Transverse colon (tissue), 4 donors: ENCODE results near the gene IL1A. TPM values are rescaled to one million over a fixed set of nuclear protein-coding genes. Genes with fewer than 3 reads are reported as not detected.

Experiments
- DNase-seq: peaks from one replicate; pipeline ENCODE4 v3.0.0-alpha.2; 2019
- H3K27ac ChIP-seq, 4 donors: fragments of 200-600 bp; sonication (generic); 2 replicates each; pipeline ENCODE4 v1.5.1; 2016 to 2018; ENCODE audit warnings: inconsistent platforms in 4 of 4
- H3K27me3 ChIP-seq: fragments of 200-600 bp; sonication (generic); 2 replicates; pipeline ENCODE4 v1.5.1; 2017; ENCODE audit warnings: inconsistent platforms
- H3K36me3 ChIP-seq, 4 donors: fragments of 200-600 bp; sonication (generic); 2 replicates each; pipeline ENCODE4 v1.5.1; 2017 to 2019; ENCODE audit warnings: inconsistent platforms in 4 of 4
- H3K4me1 ChIP-seq, 4 donors: fragments of 200-600 bp; sonication (generic); 2 replicates each; pipeline ENCODE4 v1.5.1; 2017 to 2020; ENCODE audit warnings: inconsistent platforms in 4 of 4
- H3K4me3 ChIP-seq, 4 donors: fragments of 200-600 bp; sonication (generic); 1 replicate in 1 of 4; 2 replicates in 3 of 4; pipeline versions ENCODE4 v1.5.1 to v1.6.1; 2017 to 2019; ENCODE audit warnings: inconsistent platforms in 4 of 4
- H3K9me3 ChIP-seq, 2 donors: fragments of 200-600 bp; sonication (generic); 2 replicates each; pipeline ENCODE4 v1.5.1; 2017 to 2019; ENCODE audit warnings: inconsistent platforms in 2 of 2
- CTCF ChIP-seq, 5 experiments: fragments of 200-600 bp in 3 of 5; fragments of 450-650 bp in 2 of 5; sonication (generic) in 3 of 5; IDR thresholded peaks; 1 replicate in 2 of 5; 2 replicates in 3 of 5; pipeline ENCODE4 v1.5.1; 2016 to 2017; ENCODE audit warnings: antibody characterized with exemption in 5 of 5, inconsistent platforms in 3 of 5, mild to moderate bottlenecking in 2 of 5, moderate library complexity in 1 of 5
- EP300 ChIP-seq: sonication (generic); formaldehyde crosslinking; IDR thresholded peaks from one replicate; pipeline ENCODE4 v1.6.1; 2017; ENCODE audit warnings: antibody characterized with exemption, low read depth
- POLR2A ChIP-seq: fragments of 450-650 bp; IDR thresholded peaks from one replicate; pipeline ENCODE4 v1.6.1; 2016; ENCODE audit warnings: antibody characterized with exemption, mild to moderate bottlenecking, moderate library complexity
- POLR2AphosphoS5 ChIP-seq, 3 donors: sonication (generic); formaldehyde crosslinking; IDR thresholded peaks; one replicate each; pipeline ENCODE4 v1.6.1; 2016; ENCODE audit warnings: antibody characterized with exemption in 3 of 3
- WGBS, 2 donors: methylation state at CpG; one replicate each; pipeline ENCODE4 v1.1.5; 2018; ENCODE audit warnings: low coverage in 1 of 2; 5-methylcytosine and 5-hydroxymethylcytosine counted together
- in situ Hi-C, 4 donors: fragments of 200-750 bp; cut with MboI; loops; one replicate each; pipeline versions ENCODE4 v1.15.0 to v1.15.1; 2017; ENCODE audit warnings: low sequenced_read_pairs in 3 of 4, low pct_ligation_motif_present in 1 of 4, low pct_unique_long_range_greater_than_20kb in 1 of 4
- intact Hi-C: fragments of 100-400 bp; cut with DNase I; formaldehyde crosslinking; loops from one replicate; pipeline ENCODE4 v1.15.1; 2023; ENCODE audit warnings: low total_unique reads
- total RNA-seq, 4 donors: library from RNA; depleted of rRNA; stranded (reverse); fragments of >200 nt; gene quantifications; one replicate each; pipeline ENCODE4 v1.1.0, GENCODE V29; 2016

The IL1A gene
- total RNA-seq, 4 donors from 2014 or later = not detected

- Histone ChIP-seq H3K36me3 (no peaks in the 10 kb centered on the region), H3K4me3 (no peak overlapping the region), H3K4me1 (peaks cover 0 to 19% (median 9%) of the 10 kb centered on the region in 4 donors), H3K9me3 (no peaks in the 10 kb centered on the region), H3K27ac (no peak overlapping the region), H3K27me3 (no peaks in the 10 kb centered on the region)
- DNase-seq = no peak
- in situ Hi-C loops = loop anchor here in 2 of 4 donors (10.0 to 25.0 kb wide), 4 partner anchors 125 to 250 kb away; partner anchors contain the start of gene TTL (in 1 of the 2)
- intact Hi-C loops = no loop called here
- TF ChIP-seq CTCF (IDR thresholded peaks at IDR 0.05) (no peak), POLR2AphosphoS5 (IDR thresholded peaks at IDR 0.05) (no peak), POLR2A (no peak), EP300 (no peak)
- WGBS, 2 donors = 72% methylated on average over 1 of the region's 1 CpG; no CpG with 5 or more reads in 1 of the 2 donors
Observed at GRCh38 chr2:112737542-112738232, 46.6 kb downstream of the IL1A start.

- TF ChIP-seq POLR2AphosphoS5 (IDR thresholded peaks at IDR 0.05) (no peak), POLR2A (no peak), EP300 (no peak), CTCF (IDR thresholded peaks at IDR 0.05) (no peak)
- Histone ChIP-seq H3K4me1 (peaks cover 0 to 19% (median 9%) of the 10 kb centered on the region in 4 donors), H3K36me3 (no peaks in the 10 kb centered on the region), H3K9me3 (no peaks in the 10 kb centered on the region), H3K27me3 (no peaks in the 10 kb centered on the region), H3K4me3 (no peak overlapping the region), H3K27ac (no peak overlapping the region)
- intact Hi-C loops (no loop called here), in situ Hi-C loops (loop anchor here in 2 of 4 donors (10.0 to 25.0 kb wide), 4 partner anchors 122 to 247 kb away; partner anchors contain the start of gene TTL (in 1 of the 2))
- 45 to 67% methylated on average over 1 of the region's 1 CpG for WGBS, 2 donors
- DNase-seq = no peak
Observed at GRCh38 chr2:112733871-112734270, 50.4 kb downstream of the IL1A start.

GRCh38 chr2:112733456-112733855 is 50.8 kb downstream of the IL1A start:
- DNase-seq = no peak
- TF ChIP-seq POLR2AphosphoS5 (IDR thresholded peaks at IDR 0.05) = no peak
- no peak for TF ChIP-seq POLR2A
- no peak for TF ChIP-seq EP300
- no peak for TF ChIP-seq CTCF (IDR thresholded peaks at IDR 0.05)
- Histone ChIP-seq H3K4me3 (no peak overlapping the region), H3K36me3 (no peaks in the 10 kb centered on the region), H3K9me3 (no peaks in the 10 kb centered on the region), H3K27ac (no peak overlapping the region), H3K27me3 (no peaks in the 10 kb centered on the region), H3K4me1 (peaks cover 0 to 19% (median 9%) of the 10 kb centered on the region in 4 donors)
- intact Hi-C loops = no loop called here
- 29% methylated on average over 4 of the region's 4 CpGs; no CpG with 5 or more reads in 1 of the 2 donors for whole genome bisulfite sequencing, 2 donors
- in situ Hi-C loops = loop anchor here in 2 of 4 donors (10.0 to 25.0 kb wide), 4 partner anchors 121 to 246 kb away; partner anchors contain the start of gene TTL (in 1 of the 2)

GRCh38 chr2:112731479-112731878 is 52.8 kb downstream of the IL1A start:
- H3K27me3 ChIP-seq = no peaks in the 10 kb centered on the region
- TF ChIP-seq EP300 = no peak
- no peak for TF ChIP-seq POLR2AphosphoS5 (IDR thresholded peaks at IDR 0.05)
- intact Hi-C loops (no loop called here), in situ Hi-C loops (loop anchor here in 2 of 4 donors (10.0 to 25.0 kb wide), 4 partner anchors 119 to 244 kb away; partner anchors contain the start of gene TTL (in 1 of the 2))
- 75 to 81% methylated on average over 2 of the region's 2 CpGs for WGBS, 2 donors
- no peak for DNase-seq
- no peaks in the 10 kb centered on the region for H3K9me3 ChIP-seq
- H3K4me3 ChIP-seq = no peak overlapping the region
- H3K27ac ChIP-seq = no peak overlapping the region
- H3K4me1 ChIP-seq = peaks cover under 1 to 12% (median 5%) of the 10 kb centered on the region in 4 donors
- H3K36me3 ChIP-seq = no peaks in the 10 kb centered on the region
